Measurements from ENCODE around the gene AGRP. TPM values are rescaled to one million over a fixed set of nuclear protein-coding genes. Genes with fewer than 3 reads are reported as not detected.
"Not testable (repeated sequence)": the region's sequence is repeated elsewhere in the genome, so short reads cannot be mapped to it uniquely, and the experiment has no call there.

The AGRP gene
- total RNA-seq, 1 donor from 2014 or later: not detected

DNA sequence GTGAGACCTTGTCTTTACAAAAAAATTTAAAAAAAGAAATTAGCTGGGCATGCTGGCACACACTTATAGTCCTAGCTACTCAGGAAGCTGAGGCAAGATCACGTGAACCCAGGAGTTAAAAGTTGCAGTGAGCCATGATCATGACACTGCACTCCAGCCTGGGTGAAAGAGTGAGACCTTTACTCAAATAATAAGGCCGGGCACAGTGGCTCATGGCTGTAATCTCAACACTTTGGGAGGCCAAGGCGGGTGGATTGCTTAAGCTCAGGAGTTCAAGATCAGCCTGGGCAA lies 33.8 kb upstream of the AGRP start:
- TF ChIP-seq CTCF (conservative IDR thresholded peaks at IDR 0.05; ENCODE audit: low read depth, low read length): no peak
- no peak for DNase-seq (ENCODE audit: low read depth)
- no peak overlapping the region for H3K4me3 ChIP-seq (ENCODE audit: low read depth, low read length)

GRCh38 chr16:67516296-67517154 lies 33.2 kb upstream of the AGRP start:
- peak; percentile 78 for DNase-seq (ENCODE audit: low read depth)
- no peak overlapping the region for H3K4me3 ChIP-seq (ENCODE audit: low read depth, low read length)
- no peak for TF ChIP-seq CTCF (conservative IDR thresholded peaks at IDR 0.05; ENCODE audit: low read depth, low read length)

DNA sequence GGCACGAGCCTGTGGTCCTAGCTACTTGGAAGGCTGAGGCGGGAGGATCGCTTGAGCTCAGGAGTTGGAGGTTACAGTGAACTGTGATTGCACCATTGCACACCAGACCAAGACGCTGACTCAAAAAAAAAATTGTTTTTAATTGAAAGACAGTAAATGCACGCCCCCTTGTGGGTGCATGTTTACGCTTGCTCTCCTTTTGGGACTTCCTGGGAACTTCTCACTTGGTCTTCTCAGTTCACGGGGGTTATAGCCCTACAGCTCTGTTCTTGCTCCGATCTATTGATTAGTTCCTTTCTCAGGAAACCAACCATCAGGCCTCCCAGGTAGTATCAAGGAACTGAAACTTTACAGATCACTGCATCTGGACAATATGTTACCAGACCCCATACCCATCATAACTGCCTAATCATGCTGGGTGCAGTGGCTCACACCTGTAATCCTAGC lies 31.1 kb upstream of the AGRP start:
- TF ChIP-seq CTCF (conservative IDR thresholded peaks at IDR 0.05; ENCODE audit: low read depth, low read length): peak; percentile 72
- H3K4me3 ChIP-seq (ENCODE audit: low read depth, low read length): no peak overlapping the region
- no peak for DNase-seq (ENCODE audit: low read depth)

GRCh38 chr16:67513892-67514291 lies 30.5 kb upstream of the AGRP start:
- H3K4me3 ChIP-seq (ENCODE audit: low read depth, low read length); DNase-seq (ENCODE audit: low read depth): not testable (repeated sequence)

DNA sequence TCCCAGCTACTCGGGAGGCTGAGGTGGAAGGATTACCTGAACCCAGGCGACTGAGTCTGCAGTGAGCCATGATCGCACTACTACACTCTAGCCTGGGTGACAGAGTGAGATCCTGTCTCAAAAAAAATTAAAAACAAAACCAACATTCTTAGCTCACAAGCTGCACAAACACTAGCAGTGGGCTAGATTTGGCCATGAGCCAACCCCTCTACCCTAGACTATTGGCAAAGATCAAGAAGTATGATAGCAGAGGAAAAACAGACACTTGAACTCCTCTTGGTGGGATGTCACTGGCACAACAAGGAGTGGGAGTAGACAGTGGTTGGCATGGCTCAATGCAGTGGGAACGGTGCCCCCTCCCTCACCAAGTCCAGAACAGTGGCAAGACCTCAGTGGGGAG lies 25.7 kb upstream of the AGRP start:
- no peak for DNase-seq (ENCODE audit: low read depth)
- H3K4me3 ChIP-seq (ENCODE audit: low read depth, low read length): no peak overlapping the region
- no peak for TF ChIP-seq CTCF (conservative IDR thresholded peaks at IDR 0.05; ENCODE audit: low read depth, low read length)

DNA sequence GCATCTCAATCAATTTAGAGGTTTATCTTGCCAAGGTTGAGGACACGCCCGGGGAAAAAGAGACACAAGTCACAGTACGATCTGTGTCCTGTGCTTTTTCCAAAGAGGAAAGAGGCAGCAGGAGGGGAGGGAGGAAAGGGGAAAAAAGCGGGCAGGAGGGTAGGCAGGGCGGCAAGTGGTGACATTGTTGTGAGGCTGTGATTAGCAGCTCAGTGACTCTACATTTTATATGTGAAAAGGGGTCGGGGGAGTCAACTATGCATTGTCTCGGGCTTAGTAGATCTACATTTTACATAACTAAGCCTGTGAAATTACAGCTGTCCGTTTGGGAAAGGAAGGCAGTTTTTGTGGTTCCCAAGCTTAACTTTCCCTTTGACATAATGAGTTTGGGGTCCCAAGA lies 23.1 kb upstream of the AGRP start:
- no peak for DNase-seq (ENCODE audit: low read depth)
- no peak overlapping the region for H3K4me3 ChIP-seq (ENCODE audit: low read depth, low read length)
- no peak for TF ChIP-seq CTCF (conservative IDR thresholded peaks at IDR 0.05; ENCODE audit: low read depth, low read length)

DNA sequence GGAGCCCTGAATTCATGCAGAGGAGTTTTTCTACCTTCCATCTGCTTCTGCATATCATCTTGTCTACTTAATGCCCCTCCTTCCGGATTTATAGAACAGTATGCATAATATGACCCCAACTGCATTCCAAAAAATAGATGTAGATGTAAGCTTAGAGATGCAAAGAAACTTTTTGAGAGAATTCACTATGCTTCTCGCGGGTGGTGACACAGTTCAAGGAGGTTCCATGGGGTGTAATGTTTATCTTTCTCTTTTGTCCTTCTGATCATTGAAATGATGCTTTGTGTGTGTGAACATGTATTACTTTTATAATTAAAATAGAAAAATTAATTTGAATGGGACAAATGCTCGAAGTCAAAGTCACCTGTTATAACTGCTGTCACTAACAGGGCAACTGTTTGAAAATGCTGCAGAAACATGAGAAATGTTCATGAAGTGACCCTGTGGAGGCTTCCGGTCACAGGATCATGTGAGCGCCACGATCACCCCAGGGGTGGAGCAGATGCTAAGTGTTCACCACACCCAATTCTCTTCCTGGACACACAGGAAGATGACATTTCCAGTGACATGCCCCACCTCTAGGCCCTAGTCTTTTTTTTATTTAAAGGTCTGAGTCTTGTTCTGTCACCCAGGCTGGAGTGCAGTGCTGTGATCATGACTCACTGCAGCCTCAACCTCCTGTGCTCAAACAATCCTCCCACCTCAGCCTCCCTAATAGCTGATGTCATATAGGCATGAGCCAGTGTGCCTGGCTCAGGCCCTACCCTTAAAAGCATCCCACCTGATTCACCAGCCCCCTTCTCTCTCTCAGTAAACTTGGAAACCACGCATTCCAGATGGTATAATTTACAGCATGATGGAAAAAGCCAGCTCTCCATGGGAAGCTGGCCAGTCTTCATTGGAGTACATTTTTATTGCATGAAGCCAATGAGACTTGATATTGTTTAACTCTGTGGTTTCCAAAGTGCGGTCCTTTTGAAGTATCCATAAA lies 21.0 kb upstream of the AGRP start:
- DNase-seq (ENCODE audit: low read depth): no peak
- TF ChIP-seq CTCF (conservative IDR thresholded peaks at IDR 0.05; ENCODE audit: low read depth, low read length): no peak
- no peak overlapping the region for H3K4me3 ChIP-seq (ENCODE audit: low read depth, low read length)

Data from epithelial cell of proximal tubule (primary cell).